Small intestine (tissue), 7 donors: ENCODE data around the gene SEH1L. TPM values are rescaled to one million over a fixed set of nuclear protein-coding genes. Genes with fewer than 3 reads are reported as not detected.

Source experiments
- DNase-seq, 2 donors: peaks; one replicate each; pipeline versions ENCODE4 v3.0.0 to v3.0.0-alpha.2; 2013
- FAIRE-seq: peaks from 2 replicates; lab custom pipeline; 2012; peaks lifted over from hg19 to GRCh38; lab: Jason Lieb, UNC
- H3K27ac ChIP-seq, 3 donors: one replicate each; pipeline ENCODE4 v1.5.1; 2013; ENCODE audit warnings: low read length in 2 of 3, mild to moderate bottlenecking in 2 of 3, control low read depth in 1 of 3, inconsistent platforms in 1 of 3, low read depth in 1 of 3, moderate library complexity in 1 of 3
- H3K27me3 ChIP-seq, 3 donors: one replicate each; pipeline ENCODE4 v1.6.1; 2013; ENCODE audit warnings: low read length in 3 of 3, inconsistent platforms in 1 of 3; ENCODE audit not compliant: control insufficient read depth in 3 of 3, insufficient read depth in 3 of 3
- H3K36me3 ChIP-seq, 3 donors: one replicate each; pipeline ENCODE4 v1.6.1; 2013; ENCODE audit warnings: low read length in 3 of 3, inconsistent platforms in 1 of 3, low read depth in 1 of 3, mild to moderate bottlenecking in 1 of 3, moderate library complexity in 1 of 3; ENCODE audit not compliant: control insufficient read depth in 3 of 3, insufficient read depth in 2 of 3
- H3K4me1 ChIP-seq, 3 donors: one replicate each; pipeline ENCODE4 v1.6.1; 2013; ENCODE audit warnings: low read length in 2 of 3, inconsistent platforms in 1 of 3, low read depth in 1 of 3, mild to moderate bottlenecking in 1 of 3, moderate library complexity in 1 of 3; ENCODE audit not compliant: control insufficient read depth in 3 of 3, insufficient read depth in 2 of 3
- H3K4me3 ChIP-seq, 3 donors: one replicate each; pipeline ENCODE4 v1.5.1; 2013; ENCODE audit warnings: low read length in 3 of 3, control low read depth in 1 of 3, inconsistent platforms in 1 of 3, low read depth in 1 of 3, mild to moderate bottlenecking in 1 of 3, moderate library complexity in 1 of 3
- H3K9me3 ChIP-seq, 2 donors: one replicate each; pipeline ENCODE4 v1.6.1; 2013; ENCODE audit warnings: low read depth in 1 of 2, low read length in 1 of 2; ENCODE audit not compliant: control insufficient read depth in 2 of 2, insufficient read depth in 1 of 2
- WGBS, 3 donors: extraction: QIAGEN DNeasy Blood & Tissue Kit; methylation state at CpG; one replicate each; pipeline ENCODE4 v1.1.7; 2013; 5-methylcytosine and 5-hydroxymethylcytosine counted together
- polyA plus RNA-seq, 4 donors: library from polyadenylated mRNA; stranded (reverse) in 3 of 4; unstranded in 1 of 4; fragments of 200-250 nt in 3 of 4; fragments of 120-200 nt in 1 of 4; gene quantifications; one replicate each; pipeline versions ENCODE4 v1.2.1 to v1.2.3, GENCODE V29; 2013
- donor health status: healthy with polysubstance abuse.
- donor health status: control.
- donor health status: control.
- donor health status: Bipolar disorder and iron deficiency.
- donor health status: healthy.

Gene SEH1L
- polyA plus RNA-seq, 4 donors, result 15.2 to 30.9 (median 18.0) TPM

DNA sequence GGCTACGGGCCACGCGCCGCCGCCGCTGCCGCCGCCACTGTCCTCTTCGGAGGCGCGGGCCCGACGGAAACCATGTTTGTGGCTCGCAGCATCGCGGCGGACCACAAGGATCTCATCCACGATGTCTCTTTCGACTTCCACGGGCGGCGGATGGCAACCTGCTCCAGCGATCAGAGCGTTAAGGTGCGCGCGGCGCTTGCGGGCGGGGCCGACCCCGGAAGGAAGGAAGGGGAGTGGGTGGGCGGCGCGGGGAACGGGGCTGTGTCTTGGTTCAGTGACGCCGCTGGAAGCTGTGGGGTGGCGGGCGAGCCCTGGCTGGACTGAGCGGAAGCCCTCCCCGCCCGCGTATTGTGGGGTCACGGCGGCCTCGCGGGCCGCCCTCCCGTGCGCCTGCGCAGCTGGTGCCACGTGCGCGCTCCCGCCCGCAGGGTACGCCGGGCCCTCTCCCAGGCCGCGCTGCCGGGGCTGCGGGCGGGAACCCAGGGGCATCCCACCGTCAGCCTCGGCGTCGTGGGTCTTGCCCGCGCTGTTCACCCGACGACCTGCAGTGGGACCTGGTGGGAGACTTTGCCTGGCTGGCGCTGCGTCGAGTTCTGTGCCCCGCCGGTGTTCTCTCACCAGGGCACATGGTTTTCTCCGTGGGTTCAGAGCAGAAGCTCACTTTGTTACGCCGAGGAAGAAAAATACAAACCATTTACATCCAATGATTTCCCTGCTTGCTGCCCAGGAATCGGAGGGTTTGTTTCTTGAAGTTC lies 416 bp downstream of the SEH1L start:
- no peak for FAIRE-seq
- Histone ChIP-seq H3K4me3 (peak overlapping the region; percentile 46 to 75 (median 72)), H3K27ac (peak overlapping the region; percentile 84 to 99 (median 96)), H3K9me3 (peaks cover 0 to 3% of the 10 kb centered on the region in 2 donors), H3K27me3 (no peaks in the 10 kb centered on the region), H3K36me3 (peaks cover 0 to 9% (median 0%) of the 10 kb centered on the region in 3 donors), H3K4me1 (peaks cover 0 to 5% (median 2%) of the 10 kb centered on the region in 3 donors)
- DNase-seq, result peak; percentile 88 to 98
- 1 to 2% (median 1%) methylated on average over 50 to 81 of the region's 81 CpGs for WGBS, 3 donors

DNA sequence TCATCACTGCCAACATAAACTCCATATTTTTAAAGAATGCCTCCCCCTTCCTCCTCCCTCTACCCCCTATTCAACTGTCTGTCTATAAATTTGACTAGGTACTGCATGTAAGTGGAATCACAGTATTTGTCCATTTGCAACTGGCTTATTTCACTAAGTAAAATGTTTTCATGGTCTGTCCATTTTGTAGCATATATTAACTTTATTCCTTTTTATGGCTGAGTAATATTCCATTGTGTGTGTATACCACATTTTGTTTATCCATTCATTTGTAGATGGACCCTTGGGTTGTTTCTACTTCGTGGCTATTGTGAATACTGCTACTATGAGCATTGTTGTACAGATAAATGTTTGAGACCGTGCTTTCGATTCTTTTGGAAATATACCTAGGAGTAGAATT lies 10.7 kb downstream of the SEH1L start:
- no peak for DNase-seq
- H3K9me3 ChIP-seq, result no peaks in the 10 kb centered on the region
- no peak overlapping the region for H3K4me3 ChIP-seq
- H3K4me1 ChIP-seq, result peaks cover 0 to 4% (median 0%) of the 10 kb centered on the region in 3 donors
- H3K27me3 ChIP-seq, result no peaks in the 10 kb centered on the region
- 97 to 100% (median 98%) methylated on average over 3 of the region's 3 CpGs for WGBS, 3 donors
- peaks cover 3 to 26% (median 6%) of the 10 kb centered on the region in 3 donors for H3K36me3 ChIP-seq
- FAIRE-seq, result no peak
- H3K27ac ChIP-seq, result no peak overlapping the region

DNA sequence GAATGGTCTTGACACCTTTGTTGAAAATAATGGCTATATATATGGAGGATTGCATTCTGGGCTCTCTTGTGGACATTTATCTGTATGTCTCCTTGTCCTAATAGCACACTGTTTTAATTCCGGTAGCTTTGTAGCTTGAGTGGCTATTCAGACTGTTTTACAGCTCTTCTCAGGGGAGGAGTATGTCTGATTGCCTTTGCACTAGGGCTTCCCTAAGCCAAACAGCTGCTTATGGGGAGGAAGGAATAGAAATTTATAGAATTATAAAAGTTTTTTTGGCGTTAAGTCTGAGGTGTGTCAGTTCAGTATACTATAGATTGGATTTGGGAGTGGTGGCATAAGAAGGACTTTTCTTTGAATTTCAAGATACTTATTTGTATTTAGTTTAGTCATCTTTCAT lies 12.6 kb downstream of the SEH1L start:
- H3K36me3 ChIP-seq, result peaks cover 3 to 29% (median 7%) of the 10 kb centered on the region in 3 donors
- no peaks in the 10 kb centered on the region for H3K9me3 ChIP-seq
- peaks cover 0 to 4% (median 0%) of the 10 kb centered on the region in 3 donors for H3K4me1 ChIP-seq
- no peaks in the 10 kb centered on the region for H3K27me3 ChIP-seq
- FAIRE-seq (no peak), DNase-seq (no peak)
- no peak overlapping the region for H3K4me3 ChIP-seq
- no peak overlapping the region for H3K27ac ChIP-seq
- WGBS, 3 donors, result 13 to 69% (median 40%) methylated on average over 2 of the region's 2 CpGs

DNA sequence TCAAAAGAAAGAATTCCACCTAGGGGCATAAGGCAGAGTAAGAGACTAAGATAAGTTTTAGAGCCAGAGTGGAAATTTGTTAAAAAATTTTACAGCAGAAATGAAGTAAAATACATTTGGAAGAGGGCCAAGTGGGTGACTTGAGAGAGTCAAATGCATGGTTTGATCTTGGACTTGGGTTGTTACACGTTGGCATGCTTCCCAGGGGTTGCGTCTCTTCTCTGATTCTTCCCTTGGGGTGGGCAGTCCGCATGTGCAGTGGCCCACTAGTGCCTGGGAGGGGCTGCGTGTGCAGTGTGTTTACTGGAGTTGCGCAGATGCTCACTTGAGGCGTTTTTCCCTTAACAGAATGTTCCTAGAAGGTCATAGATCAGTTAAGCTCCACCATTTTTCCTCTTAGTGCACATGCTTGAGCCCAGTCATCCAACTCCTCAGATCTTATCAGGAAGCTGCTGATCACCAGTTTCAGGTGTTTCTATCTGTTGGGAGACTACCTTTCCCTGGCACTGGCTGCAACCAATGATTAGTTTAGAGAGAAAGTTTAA lies 13.1 kb downstream of the SEH1L start:
- no peak overlapping the region for H3K27ac ChIP-seq
- no peaks in the 10 kb centered on the region for H3K9me3 ChIP-seq
- H3K4me1 ChIP-seq, result peaks cover 0 to 4% (median 0%) of the 10 kb centered on the region in 3 donors
- WGBS, 3 donors, result 26 to 57% (median 50%) methylated on average over 6 of the region's 6 CpGs
- no peak overlapping the region for H3K4me3 ChIP-seq
- H3K27me3 ChIP-seq, result no peaks in the 10 kb centered on the region
- H3K36me3 ChIP-seq, result peaks cover 3 to 29% (median 6%) of the 10 kb centered on the region in 3 donors
- DNase-seq (peak in 1 of 2 donors; percentile 38), FAIRE-seq (no peak)

DNA sequence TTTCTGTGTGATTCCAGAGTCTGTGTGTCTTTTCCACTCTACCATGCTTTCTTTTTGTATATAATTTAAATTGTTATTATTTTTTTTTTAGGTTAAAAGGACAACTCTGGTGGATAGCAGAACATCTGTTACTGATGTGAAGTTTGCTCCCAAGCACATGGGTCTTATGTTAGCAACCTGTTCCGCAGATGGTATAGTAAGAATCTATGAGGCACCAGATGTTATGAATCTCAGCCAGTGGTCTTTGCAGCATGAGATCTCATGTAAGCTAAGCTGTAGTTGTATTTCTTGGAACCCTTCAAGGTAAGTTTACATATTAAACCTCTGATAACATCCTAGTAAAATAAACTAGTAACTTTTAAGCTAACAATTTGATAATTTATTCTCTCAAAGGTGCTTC lies 15.3 kb downstream of the SEH1L start:
- 100% methylated on average over 1 of the region's 1 CpG for WGBS, 3 donors
- Histone ChIP-seq H3K9me3 (no peaks in the 10 kb centered on the region), H3K4me3 (no peak overlapping the region), H3K4me1 (peaks cover 0 to 4% (median 0%) of the 10 kb centered on the region in 3 donors), H3K36me3 (peaks cover 2 to 27% (median 6%) of the 10 kb centered on the region in 3 donors), H3K27me3 (no peaks in the 10 kb centered on the region), H3K27ac (no peak overlapping the region)
- DNase-seq, result no peak
- no peak for FAIRE-seq

DNA sequence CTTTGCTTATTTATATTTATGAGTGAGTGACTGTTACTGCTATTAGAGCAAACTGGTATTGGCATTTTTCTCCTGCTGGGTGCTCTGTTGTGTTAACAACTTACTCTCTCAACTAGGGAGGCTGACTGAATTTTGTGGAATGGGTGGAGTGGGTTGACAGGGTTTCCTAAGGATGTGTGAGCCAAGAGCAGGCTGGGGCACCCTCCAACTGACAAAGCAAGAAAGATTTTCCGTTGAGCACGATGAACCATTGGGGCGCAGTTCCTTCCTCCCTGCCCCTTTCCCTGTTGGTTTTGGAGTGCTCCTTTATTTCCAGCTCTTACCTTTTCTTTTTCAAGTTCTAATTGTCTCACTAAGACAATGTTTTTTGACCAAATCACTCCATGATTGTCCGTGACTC lies 20.3 kb downstream of the SEH1L start:
- FAIRE-seq, result no peak
- 91 to 97% (median 92%) methylated on average over 4 of the region's 4 CpGs for WGBS, 3 donors
- H3K4me1 ChIP-seq, result no peaks in the 10 kb centered on the region

DNA sequence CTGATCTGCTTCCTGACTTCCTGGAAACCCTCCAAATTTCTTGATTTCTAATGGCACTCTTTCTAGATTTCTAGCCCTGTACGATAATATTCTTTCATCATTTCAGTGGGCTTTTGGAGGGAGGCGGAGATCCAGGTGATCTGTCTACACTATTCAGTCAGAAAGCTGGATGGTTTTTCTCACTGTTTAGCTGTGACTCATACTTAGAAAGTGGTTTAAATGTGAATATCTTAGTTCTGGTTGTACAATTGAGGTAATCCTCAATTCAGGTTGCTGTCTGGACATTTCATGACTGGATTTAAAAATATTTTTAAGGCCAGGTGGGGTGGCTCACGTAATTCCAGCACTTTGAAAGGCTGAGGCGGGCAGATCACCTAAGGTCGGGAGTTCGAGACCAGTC lies 20.8 kb downstream of the SEH1L start:
- no peaks in the 10 kb centered on the region for H3K9me3 ChIP-seq
- H3K27ac ChIP-seq, result no peak overlapping the region
- FAIRE-seq (no peak), DNase-seq (no peak)
- no peaks in the 10 kb centered on the region for H3K27me3 ChIP-seq
- peaks cover 8 to 33% (median 9%) of the 10 kb centered on the region in 3 donors for H3K36me3 ChIP-seq
- 92 to 98% (median 95%) methylated on average over 6 of the region's 6 CpGs for WGBS, 3 donors
- H3K4me3 ChIP-seq, result no peak overlapping the region
- no peaks in the 10 kb centered on the region for H3K4me1 ChIP-seq

More for the DNA sequence above, 20.3 kb downstream of the SEH1L start:
- no peaks in the 10 kb centered on the region for H3K9me3 ChIP-seq
- no peaks in the 10 kb centered on the region for H3K27me3 ChIP-seq
- no peak for DNase-seq
- peaks cover 9 to 34% (median 14%) of the 10 kb centered on the region in 3 donors for H3K36me3 ChIP-seq
- H3K4me3 ChIP-seq, result no peak overlapping the region
- H3K27ac ChIP-seq, result no peak overlapping the region

DNA sequence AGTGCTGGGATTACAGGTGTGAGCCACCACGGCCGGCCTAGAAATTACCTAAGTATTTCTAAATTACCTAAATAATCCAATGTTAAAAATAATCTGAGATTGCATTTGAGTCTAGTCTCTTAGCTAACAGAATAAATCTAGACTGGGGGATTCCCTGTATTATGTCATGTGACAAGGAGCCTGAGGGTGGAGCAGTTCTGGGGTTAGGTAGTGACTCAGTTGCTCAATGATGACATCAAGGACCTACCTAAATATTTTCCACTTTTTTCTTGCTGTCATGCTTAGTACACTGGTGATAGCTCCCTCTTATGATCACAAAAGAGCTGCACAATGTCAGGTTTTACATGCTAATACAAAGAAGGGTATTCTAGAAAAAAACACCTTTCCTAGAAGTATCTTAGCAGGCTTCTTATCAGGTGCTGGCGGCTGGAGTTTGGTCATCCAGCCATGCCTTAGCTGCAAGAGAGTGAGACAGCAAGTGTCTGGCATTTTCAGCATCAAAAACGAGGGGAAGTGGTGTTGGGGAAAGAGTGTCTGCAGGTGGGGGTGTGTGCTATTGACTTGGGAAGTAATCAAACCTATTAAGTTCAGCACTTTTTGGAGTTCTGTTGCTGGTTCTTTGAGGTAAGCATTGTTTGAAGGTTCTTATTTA lies 25.9 kb downstream of the SEH1L start:
- 84 to 95% (median 93%) methylated on average over 4 of the region's 4 CpGs for WGBS, 3 donors
- FAIRE-seq, result no peak

More for the DNA sequence above, 25.9 kb downstream of the SEH1L start:
- DNase-seq, result no peak
- no peaks in the 10 kb centered on the region for H3K9me3 ChIP-seq
- no peak overlapping the region for H3K27ac ChIP-seq
- no peak overlapping the region for H3K4me3 ChIP-seq
- H3K36me3 ChIP-seq, result peaks cover 8 to 46% (median 19%) of the 10 kb centered on the region in 3 donors
- no peaks in the 10 kb centered on the region for H3K4me1 ChIP-seq
- no peaks in the 10 kb centered on the region for H3K27me3 ChIP-seq
